ENCODE measurements around the gene CD69. TPM values are rescaled to one million over a fixed set of nuclear protein-coding genes. Genes with fewer than 3 reads are reported as not detected.
"Not testable (repeated sequence)": the region's sequence is repeated elsewhere in the genome, so short reads cannot be mapped to it uniquely, and the experiment has no call there.

CD69 gene
- total and polyA plus RNA-seq, 4 donors, result 1.3 to 2.7 (median 1.7) TPM

DNA sequence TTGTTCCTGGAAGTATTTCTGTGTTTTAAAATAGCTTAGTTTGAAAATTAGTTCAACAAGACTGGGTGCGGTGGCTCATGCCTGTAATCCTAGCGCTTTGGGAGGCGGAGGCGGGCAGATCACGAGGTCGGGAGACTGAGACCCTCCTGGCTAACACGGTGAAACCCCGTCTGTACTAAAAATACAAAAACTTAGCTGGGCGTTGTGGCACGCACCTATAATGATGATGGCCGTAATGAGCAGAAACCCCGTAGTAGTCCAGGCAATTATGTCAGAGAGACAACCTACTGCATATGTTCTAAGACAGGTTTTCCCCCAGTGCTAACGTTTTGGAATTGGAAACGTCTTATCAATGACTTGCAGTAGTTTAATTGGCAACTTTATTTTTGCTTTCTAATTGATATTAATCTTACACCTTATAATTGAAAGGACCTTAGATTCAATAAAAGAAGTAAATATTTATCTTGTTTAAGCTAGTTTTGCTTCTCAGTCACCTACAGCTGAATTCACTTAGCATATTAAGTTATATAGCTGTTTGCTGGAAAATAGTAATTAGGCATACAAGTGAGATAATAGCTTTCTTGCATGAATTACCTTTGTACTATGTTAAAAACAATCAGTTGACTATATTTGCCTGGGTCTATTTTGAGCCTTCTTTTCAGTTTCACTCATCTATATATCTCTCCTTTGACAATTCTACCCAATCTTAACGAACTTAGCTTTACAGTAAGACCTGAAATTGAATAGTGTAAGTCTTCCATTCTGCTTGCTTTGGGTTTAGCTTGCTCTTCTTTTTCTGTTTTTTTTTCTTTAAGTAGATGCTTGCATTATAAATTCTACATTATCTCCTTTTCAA, 43.4 kb downstream of the CD69 start:
- Histone ChIP-seq H3K27ac (ENCODE audit: low read depth in 1 of 2, low read length in 2 of 2) (no peak overlapping the region), H3K9me3 (ENCODE audit: control insufficient read depth in 4 of 4, low read length in 3 of 4) (no peaks in the 10 kb centered on the region), H3K4me3 (ENCODE audit: low read depth in 1 of 3, low read length in 3 of 3) (no peak overlapping the region), H3K9ac (ENCODE audit: low read depth in 1 of 2, low read length in 2 of 2) (no peak overlapping the region), H3K27me3 (ENCODE audit: control insufficient read depth in 4 of 4, insufficient read depth in 4 of 4, low read length in 3 of 4) (peaks cover 0 to 3% (median under 1%) of the 10 kb centered on the region in 4 donors), H3K36me3 (ENCODE audit: control insufficient read depth in 4 of 4, insufficient read depth in 3 of 4, low read depth in 1 of 4, low read length in 3 of 4) (no peaks in the 10 kb centered on the region), H3K4me1 (ENCODE audit: control insufficient read depth in 4 of 4, insufficient read depth in 4 of 4, low read length in 3 of 4) (no peaks in the 10 kb centered on the region)
- no peak for DNase-seq (ENCODE audit: low spot score)
- WGBS, result 87% methylated on average over 15 of the region's 15 CpGs
- TF ChIP-seq, protein P1, sequence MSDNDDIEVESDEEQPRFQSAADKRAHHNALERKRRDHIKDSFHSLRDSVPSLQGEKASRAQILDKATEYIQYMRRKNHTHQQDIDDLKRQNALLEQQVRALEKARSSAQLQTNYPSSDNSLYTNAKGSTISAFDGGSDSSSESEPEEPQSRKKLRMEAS (IDR thresholded peaks at IDR 0.05), result no peak
- TF ChIP-seq EGR1 (IDR thresholded peaks at IDR 0.05; ENCODE audit: low read depth in 2 of 2) (no peak), FOXA2 (IDR thresholded peaks at IDR 0.05) (no peak), ATF3 (IDR thresholded peaks at IDR 0.05) (no peak), FOXA1 (IDR thresholded peaks at IDR 0.05) (no peak), RAD21 (IDR thresholded peaks at IDR 0.05) (no peak), GABPA (IDR thresholded peaks at IDR 0.05 in 1 of 2, conservative IDR thresholded peaks at IDR 0.05 in 1 of 2) (no peak), TAF1 (conservative IDR thresholded peaks at IDR 0.05) (no peak), NR2F2 (IDR thresholded peaks at IDR 0.05) (no peak), ZBTB33 (IDR thresholded peaks at IDR 0.05) (no peak)
- TF ChIP-seq, protein P2, sequence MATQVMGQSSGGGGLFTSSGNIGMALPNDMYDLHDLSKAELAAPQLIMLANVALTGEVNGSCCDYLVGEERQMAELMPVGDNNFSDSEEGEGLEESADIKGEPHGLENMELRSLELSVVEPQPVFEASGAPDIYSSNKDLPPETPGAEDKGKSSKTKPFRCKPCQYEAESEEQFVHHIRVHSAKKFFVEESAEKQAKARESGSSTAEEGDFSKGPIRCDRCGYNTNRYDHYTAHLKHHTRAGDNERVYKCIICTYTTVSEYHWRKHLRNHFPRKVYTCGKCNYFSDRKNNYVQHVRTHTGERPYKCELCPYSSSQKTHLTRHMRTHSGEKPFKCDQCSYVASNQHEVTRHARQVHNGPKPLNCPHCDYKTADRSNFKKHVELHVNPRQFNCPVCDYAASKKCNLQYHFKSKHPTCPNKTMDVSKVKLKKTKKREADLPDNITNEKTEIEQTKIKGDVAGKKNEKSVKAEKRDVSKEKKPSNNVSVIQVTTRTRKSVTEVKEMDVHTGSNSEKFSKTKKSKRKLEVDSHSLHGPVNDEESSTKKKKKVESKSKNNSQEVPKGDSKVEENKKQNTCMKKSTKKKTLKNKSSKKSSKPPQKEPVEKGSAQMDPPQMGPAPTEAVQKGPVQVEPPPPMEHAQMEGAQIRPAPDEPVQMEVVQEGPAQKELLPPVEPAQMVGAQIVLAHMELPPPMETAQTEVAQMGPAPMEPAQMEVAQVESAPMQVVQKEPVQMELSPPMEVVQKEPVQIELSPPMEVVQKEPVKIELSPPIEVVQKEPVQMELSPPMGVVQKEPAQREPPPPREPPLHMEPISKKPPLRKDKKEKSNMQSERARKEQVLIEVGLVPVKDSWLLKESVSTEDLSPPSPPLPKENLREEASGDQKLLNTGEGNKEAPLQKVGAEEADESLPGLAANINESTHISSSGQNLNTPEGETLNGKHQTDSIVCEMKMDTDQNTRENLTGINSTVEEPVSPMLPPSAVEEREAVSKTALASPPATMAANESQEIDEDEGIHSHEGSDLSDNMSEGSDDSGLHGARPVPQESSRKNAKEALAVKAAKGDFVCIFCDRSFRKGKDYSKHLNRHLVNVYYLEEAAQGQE (IDR thresholded peaks at IDR 0.05), result no peak

- DNase-seq (ENCODE audit: low spot score); H3K27me3 ChIP-seq (ENCODE audit: control insufficient read depth in 4 of 4, insufficient read depth in 4 of 4, low read length in 3 of 4); H3K9ac ChIP-seq (ENCODE audit: low read depth in 1 of 2, low read length in 2 of 2); H3K4me1 ChIP-seq (ENCODE audit: control insufficient read depth in 4 of 4, insufficient read depth in 4 of 4, low read length in 3 of 4); H3K9me3 ChIP-seq (ENCODE audit: control insufficient read depth in 4 of 4, low read length in 3 of 4); H3K4me3 ChIP-seq (ENCODE audit: low read depth in 1 of 3, low read length in 3 of 3); H3K27ac ChIP-seq (ENCODE audit: low read depth in 1 of 2, low read length in 2 of 2); H3K36me3 ChIP-seq (ENCODE audit: control insufficient read depth in 4 of 4, insufficient read depth in 3 of 4, low read depth in 1 of 4, low read length in 3 of 4): not testable (repeated sequence)
- 83% methylated on average over 6 of the region's 6 CpGs for WGBS
Measured at GRCh38 chr12:9713032-9713558, 47.6 kb downstream of the CD69 start.
